ENCODE data around the gene VARS1.
A peak's percentile ranks its signal among the peaks of the same experiment; 100 is the strongest.

VARS1 gene

GRCh38 chr6:31771992-31772358 lies 23.6 kb downstream of the VARS1 start:
- Histone ChIP-seq H2AFZ (ENCODE audit: low read length) (no peak overlapping the region), H3K4me2 (ENCODE audit: low read depth, low read length) (no peak overlapping the region), H3K9ac (ENCODE audit: low read length) (no peak overlapping the region), H3K9me3 (replicated peaks; ENCODE audit: insufficient read depth, low read length) (no peaks in the 10 kb centered on the region), H4K20me1 (ENCODE audit: insufficient read depth, low read length) (no peaks in the 10 kb centered on the region), H3K27ac (ENCODE audit: low read length) (no peak overlapping the region), H3K36me3 (replicated peaks; ENCODE audit: insufficient read depth, low read length) (no peaks in the 10 kb centered on the region), H3K4me1 (ENCODE audit: low read length) (peaks cover 15% of the 10 kb centered on the region), H3F3A (ENCODE audit: insufficient read depth, low read length) (0 out of 2 replicates have a peak, but pooled peaks cover 9% of the 10 kb centered on the region), H3K4me3 (ENCODE audit: low read length) (no peak overlapping the region), H3K9me2 (replicated peaks; ENCODE audit: insufficient read depth, low read length) (no peaks in the 10 kb centered on the region), H3K79me2 (ENCODE audit: low read length) (peaks cover 13% of the 10 kb centered on the region), H3K27me3 (replicated peaks; ENCODE audit: insufficient read depth, low read length) (no peaks in the 10 kb centered on the region)
- TF ChIP-seq EZH2phosphoT487 (IDR thresholded peaks at IDR 0.05; ENCODE audit: low read length), result no peak
- TF ChIP-seq EZH2 (optimal IDR thresholded peaks at IDR 0.05; ENCODE audit: low read depth, low read length), result no peak
- TF ChIP-seq CTCF (IDR thresholded peaks at IDR 0.05; ENCODE audit: low read length), result no peak
- no peak for DNase-seq

- Histone ChIP-seq H3K9me3 (replicated peaks; ENCODE audit: insufficient read depth, low read length) (no peaks in the 10 kb centered on the region), H2AFZ (ENCODE audit: low read length) (no peak overlapping the region), H3K36me3 (replicated peaks; ENCODE audit: insufficient read depth, low read length) (no peaks in the 10 kb centered on the region), H3K79me2 (ENCODE audit: low read length) (peaks cover 3% of the 10 kb centered on the region), H3F3A (ENCODE audit: insufficient read depth, low read length) (0 out of 2 replicates have a peak, but pooled peaks cover 3% of the 10 kb centered on the region), H4K20me1 (ENCODE audit: insufficient read depth, low read length) (no peaks in the 10 kb centered on the region), H3K9ac (ENCODE audit: low read length) (no peak overlapping the region), H3K4me2 (ENCODE audit: low read depth, low read length) (no peak overlapping the region), H3K4me1 (ENCODE audit: low read length) (peaks cover 5% of the 10 kb centered on the region), H3K9me2 (replicated peaks; ENCODE audit: insufficient read depth, low read length) (no peaks in the 10 kb centered on the region), H3K4me3 (ENCODE audit: low read length) (no peak overlapping the region), H3K27me3 (replicated peaks; ENCODE audit: insufficient read depth, low read length) (no peaks in the 10 kb centered on the region), H3K27ac (ENCODE audit: low read length) (no peak overlapping the region)
- DNase-seq, result no peak
- no peak for TF ChIP-seq CTCF (IDR thresholded peaks at IDR 0.05; ENCODE audit: low read length)
- no peak for TF ChIP-seq EZH2 (optimal IDR thresholded peaks at IDR 0.05; ENCODE audit: low read depth, low read length)
- TF ChIP-seq EZH2phosphoT487 (IDR thresholded peaks at IDR 0.05; ENCODE audit: low read length), result no peak
Observed at GRCh38 chr6:31770860-31771259, 24.7 kb downstream of the VARS1 start.

DNA sequence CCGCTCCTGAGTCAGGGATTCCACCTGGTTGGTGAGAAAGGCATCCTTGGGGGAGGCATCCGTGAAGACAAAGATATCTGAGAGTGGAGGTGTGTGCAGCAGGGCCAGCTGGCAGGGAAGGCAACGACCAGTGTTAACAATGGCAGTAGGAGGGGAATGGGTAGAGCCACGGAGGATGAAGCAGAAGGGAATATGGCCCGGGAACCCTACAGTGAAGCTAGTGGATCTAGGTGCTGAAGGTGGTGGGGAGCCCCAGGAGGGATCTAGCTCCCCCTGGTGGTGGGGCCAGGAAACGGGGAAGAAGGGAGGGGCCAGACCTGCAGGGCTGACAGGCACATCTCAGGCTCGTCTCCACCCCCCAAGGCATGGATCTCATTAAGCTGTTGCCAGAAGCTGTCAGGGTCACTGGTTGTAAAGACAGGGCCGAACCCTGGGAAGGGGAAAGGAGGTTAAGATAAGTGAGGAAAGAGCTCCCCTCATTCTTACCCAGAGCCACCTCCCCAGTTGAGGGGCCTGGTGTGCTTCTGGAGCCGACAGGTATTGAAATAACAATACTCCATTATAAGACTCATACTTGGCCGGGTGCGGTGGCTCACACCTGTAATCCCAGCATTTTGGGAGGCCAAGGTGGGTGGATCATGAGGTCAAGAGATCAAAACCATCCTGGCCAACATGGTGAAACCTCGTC lies 25.7 kb downstream of the VARS1 start:
- H3K4me1 ChIP-seq (ENCODE audit: low read length), result peaks cover under 1% of the 10 kb centered on the region; the same call in 1 of the 2 replicates
- peak; percentile 76 for DNase-seq

More for the DNA sequence above, 25.7 kb downstream of the VARS1 start:
- 0 out of 2 replicates have a peak, but pooled peaks cover 3% of the 10 kb centered on the region for H3F3A ChIP-seq (ENCODE audit: insufficient read depth, low read length)
- no peak overlapping the region for H3K4me2 ChIP-seq (ENCODE audit: low read depth, low read length)
- H3K79me2 ChIP-seq (ENCODE audit: low read length), result no peaks in the 10 kb centered on the region
- H2AFZ ChIP-seq (ENCODE audit: low read length), result no peak overlapping the region
- H3K36me3 ChIP-seq (replicated peaks; ENCODE audit: insufficient read depth, low read length), result no peaks in the 10 kb centered on the region
- H3K9me3 ChIP-seq (replicated peaks; ENCODE audit: insufficient read depth, low read length), result no peaks in the 10 kb centered on the region
- no peak for TF ChIP-seq EZH2phosphoT487 (IDR thresholded peaks at IDR 0.05; ENCODE audit: low read length)
- peak; percentile 93 for TF ChIP-seq CTCF (IDR thresholded peaks at IDR 0.05; ENCODE audit: low read length)
- TF ChIP-seq EZH2 (optimal IDR thresholded peaks at IDR 0.05; ENCODE audit: low read depth, low read length), result no peak
- H4K20me1 ChIP-seq (ENCODE audit: insufficient read depth, low read length), result no peaks in the 10 kb centered on the region
- no peak overlapping the region for H3K27ac ChIP-seq (ENCODE audit: low read length)
- no peak overlapping the region for H3K9ac ChIP-seq (ENCODE audit: low read length)
- no peaks in the 10 kb centered on the region for H3K9me2 ChIP-seq (replicated peaks; ENCODE audit: insufficient read depth, low read length)
- no peak overlapping the region for H3K4me3 ChIP-seq (ENCODE audit: low read length)
- no peaks in the 10 kb centered on the region for H3K27me3 ChIP-seq (replicated peaks; ENCODE audit: insufficient read depth, low read length)

Measured in MM.1S (cell line).